GM12892 (cell line): Measurements from ENCODE around the gene FLT1. TPM values are rescaled to one million over a fixed set of nuclear protein-coding genes. Genes with fewer than 3 reads are reported as not detected.

Source experiments
- DNase-seq: peaks from one replicate; pipeline ENCODE4 v3.0.0; 2011; ENCODE audit not compliant: insufficient read length
- FAIRE-seq: peaks from 2 replicates; lab custom pipeline; 2011; peaks lifted over from hg19 to GRCh38; lab: Jason Lieb, UNC
- POLR2A ChIP-seq: IDR thresholded peaks from 2 replicates; pipeline ENCODE4 v1.6.1; 2011; ENCODE audit warnings: low read depth, low read length, control low read depth
- POLR2AphosphoS5 ChIP-seq: IDR thresholded peaks from 2 replicates; pipeline ENCODE4 v1.6.1; 2011; ENCODE audit warnings: low read depth, low read length, control low read depth
- TAF1 ChIP-seq: IDR thresholded peaks from 2 replicates; pipeline ENCODE4 v1.6.1; 2011; ENCODE audit warnings: low read depth, mild to moderate bottlenecking, control low read depth, low read length, borderline replicate concordance
- polyA plus RNA-seq: library from polyadenylated mRNA; unstranded; fragments of >200 nt; gene quantifications from one replicate; pipeline ENCODE4 v1.2.1, GENCODE V29; 2012; ENCODE audit warnings: missing spikeins, inconsistent platforms; ENCODE audit not compliant: missing spikeins

Gene FLT1, protein sequence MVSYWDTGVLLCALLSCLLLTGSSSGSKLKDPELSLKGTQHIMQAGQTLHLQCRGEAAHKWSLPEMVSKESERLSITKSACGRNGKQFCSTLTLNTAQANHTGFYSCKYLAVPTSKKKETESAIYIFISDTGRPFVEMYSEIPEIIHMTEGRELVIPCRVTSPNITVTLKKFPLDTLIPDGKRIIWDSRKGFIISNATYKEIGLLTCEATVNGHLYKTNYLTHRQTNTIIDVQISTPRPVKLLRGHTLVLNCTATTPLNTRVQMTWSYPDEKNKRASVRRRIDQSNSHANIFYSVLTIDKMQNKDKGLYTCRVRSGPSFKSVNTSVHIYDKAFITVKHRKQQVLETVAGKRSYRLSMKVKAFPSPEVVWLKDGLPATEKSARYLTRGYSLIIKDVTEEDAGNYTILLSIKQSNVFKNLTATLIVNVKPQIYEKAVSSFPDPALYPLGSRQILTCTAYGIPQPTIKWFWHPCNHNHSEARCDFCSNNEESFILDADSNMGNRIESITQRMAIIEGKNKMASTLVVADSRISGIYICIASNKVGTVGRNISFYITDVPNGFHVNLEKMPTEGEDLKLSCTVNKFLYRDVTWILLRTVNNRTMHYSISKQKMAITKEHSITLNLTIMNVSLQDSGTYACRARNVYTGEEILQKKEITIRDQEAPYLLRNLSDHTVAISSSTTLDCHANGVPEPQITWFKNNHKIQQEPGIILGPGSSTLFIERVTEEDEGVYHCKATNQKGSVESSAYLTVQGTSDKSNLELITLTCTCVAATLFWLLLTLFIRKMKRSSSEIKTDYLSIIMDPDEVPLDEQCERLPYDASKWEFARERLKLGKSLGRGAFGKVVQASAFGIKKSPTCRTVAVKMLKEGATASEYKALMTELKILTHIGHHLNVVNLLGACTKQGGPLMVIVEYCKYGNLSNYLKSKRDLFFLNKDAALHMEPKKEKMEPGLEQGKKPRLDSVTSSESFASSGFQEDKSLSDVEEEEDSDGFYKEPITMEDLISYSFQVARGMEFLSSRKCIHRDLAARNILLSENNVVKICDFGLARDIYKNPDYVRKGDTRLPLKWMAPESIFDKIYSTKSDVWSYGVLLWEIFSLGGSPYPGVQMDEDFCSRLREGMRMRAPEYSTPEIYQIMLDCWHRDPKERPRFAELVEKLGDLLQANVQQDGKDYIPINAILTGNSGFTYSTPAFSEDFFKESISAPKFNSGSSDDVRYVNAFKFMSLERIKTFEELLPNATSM (N-terminal part only)
- polyA plus RNA-seq, result 0.51 TPM

DNA sequence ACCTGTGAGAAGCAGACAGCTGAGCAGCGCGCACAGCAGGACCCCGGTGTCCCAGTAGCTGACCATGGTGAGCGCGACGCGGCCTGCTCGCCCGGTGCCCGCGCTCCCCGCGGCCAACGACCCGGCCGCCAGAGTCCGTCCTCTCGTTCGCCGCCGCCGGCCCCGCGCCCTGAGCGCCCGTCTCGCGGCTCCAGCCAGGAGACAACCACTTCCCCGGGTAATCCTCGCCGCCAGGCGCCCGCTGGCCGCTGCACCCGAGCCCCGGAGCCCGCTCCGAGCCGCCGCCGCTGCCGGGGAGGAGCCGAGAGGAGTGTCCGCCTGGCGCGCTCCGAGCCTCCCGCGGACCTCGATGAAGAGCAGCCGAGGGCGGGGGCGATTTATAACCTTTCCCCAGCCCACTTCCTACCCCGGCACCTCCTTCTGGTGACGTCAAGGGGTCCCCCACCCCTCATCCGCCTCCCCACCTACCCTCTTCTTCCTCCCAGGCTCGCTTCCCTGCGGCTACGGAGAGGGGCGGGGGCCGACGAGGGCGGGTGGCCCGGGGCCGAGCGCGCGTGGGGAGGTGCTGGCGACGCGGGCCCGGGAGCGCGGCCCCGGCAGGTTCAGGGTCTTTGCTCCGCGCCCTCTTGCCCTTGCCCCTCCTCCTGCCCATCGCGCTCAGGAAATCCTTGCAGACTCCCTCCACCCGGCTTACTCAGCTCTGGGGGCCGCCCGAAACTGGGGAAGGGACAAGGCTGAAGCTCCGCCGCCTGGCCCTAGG, at the start of gene FLT1:
Gene FLT1, minus strand, starts transcription at position 351 of the 760 bp plus-strand sequence. Its CDS starts 285 bp downstream, at position 66.
- no peak for TF ChIP-seq TAF1
- DNase-seq, result peak; percentile 20
- no peak for FAIRE-seq

DNA sequence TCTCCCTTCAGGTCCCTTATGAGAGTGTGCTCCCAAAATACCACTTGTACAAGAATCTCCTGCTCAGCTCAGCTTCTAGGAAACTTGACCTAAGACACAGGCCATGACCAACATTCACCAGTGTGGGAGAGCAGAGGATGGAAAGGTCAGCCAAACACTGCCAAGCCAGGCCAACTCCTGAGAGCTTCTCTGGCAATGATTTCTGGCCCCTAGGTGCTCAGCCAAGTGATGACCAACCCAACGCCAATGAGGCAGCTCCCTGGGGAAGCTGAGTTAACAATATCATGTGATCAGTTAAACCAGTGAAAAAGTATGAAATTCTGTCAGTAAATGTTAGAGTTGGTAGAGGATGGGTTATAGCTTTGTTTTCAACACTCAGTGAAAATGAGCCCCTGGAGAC, 49.1 kb upstream of the FLT1 start:
- TF ChIP-seq POLR2A (no peak), TAF1 (no peak), POLR2AphosphoS5 (no peak)
- FAIRE-seq, result no peak
- no peak for DNase-seq

DNA sequence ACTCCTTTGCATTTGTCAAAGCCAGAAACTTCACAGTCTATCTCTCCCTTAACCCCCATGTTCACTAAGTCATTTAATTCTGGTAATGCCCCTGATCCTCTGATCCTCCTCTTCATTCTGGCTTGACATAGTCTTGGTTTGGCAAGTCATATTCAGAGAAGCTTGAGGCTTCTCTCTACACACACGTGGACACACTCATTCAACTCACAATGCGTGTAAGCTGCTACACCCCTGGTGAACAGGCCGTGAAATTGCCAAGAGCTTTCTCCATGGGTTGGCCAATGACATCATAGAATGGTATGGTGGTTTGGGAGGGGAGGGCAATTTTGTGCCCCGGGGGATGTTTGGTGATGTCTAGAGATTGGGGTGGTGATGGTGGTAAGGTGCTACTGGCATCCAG, 47.9 kb upstream of the FLT1 start:
- DNase-seq, result no peak
- no peak for FAIRE-seq
- TF ChIP-seq POLR2A (no peak), POLR2AphosphoS5 (no peak), TAF1 (no peak)

DNA sequence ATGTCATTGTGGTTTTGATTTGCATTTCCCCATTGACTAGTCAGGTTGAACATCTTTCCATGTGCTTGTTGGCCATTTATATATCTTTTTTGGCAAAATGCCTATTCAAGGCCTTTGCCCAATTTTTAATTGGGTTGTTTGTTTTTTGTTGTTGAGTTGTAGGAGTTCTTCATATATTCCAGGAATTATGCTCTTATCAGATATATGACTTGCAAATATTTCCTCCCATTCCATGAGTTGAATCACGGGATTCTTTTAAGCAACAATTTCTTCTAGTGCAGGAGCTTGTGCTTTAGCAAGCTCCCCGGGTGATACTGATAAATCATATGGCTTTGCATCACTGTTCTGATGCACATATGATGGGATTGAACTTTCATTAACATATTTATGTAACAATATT, 47.0 kb upstream of the FLT1 start:
- TF ChIP-seq POLR2A, result no peak
- TF ChIP-seq TAF1, result no peak
- TF ChIP-seq POLR2AphosphoS5, result no peak
- FAIRE-seq (no peak), DNase-seq (no peak)

DNA sequence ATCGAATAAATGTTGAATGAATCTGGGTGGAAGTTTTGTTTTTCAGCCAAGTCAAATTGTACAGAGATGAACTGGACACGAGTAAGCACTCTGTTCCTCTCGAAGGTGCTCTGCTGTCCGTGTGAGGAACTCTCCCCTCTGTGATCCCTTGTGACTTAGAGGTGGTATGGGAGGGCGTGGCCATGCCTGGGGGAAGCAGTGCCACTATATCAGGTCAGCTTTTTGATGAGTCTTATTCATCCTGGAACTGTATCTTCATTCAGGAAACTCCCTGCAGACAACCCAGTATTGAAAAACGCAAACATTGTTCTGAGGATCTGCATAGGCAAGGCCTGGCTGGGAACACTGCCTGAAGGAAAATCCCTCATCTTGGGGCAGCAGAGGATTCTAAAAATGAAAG, 45.7 kb upstream of the FLT1 start:
- TF ChIP-seq POLR2AphosphoS5, result no peak
- TF ChIP-seq POLR2A, result no peak
- no peak for TF ChIP-seq TAF1
- FAIRE-seq, result peak; percentile 88
- DNase-seq, result no peak

DNA sequence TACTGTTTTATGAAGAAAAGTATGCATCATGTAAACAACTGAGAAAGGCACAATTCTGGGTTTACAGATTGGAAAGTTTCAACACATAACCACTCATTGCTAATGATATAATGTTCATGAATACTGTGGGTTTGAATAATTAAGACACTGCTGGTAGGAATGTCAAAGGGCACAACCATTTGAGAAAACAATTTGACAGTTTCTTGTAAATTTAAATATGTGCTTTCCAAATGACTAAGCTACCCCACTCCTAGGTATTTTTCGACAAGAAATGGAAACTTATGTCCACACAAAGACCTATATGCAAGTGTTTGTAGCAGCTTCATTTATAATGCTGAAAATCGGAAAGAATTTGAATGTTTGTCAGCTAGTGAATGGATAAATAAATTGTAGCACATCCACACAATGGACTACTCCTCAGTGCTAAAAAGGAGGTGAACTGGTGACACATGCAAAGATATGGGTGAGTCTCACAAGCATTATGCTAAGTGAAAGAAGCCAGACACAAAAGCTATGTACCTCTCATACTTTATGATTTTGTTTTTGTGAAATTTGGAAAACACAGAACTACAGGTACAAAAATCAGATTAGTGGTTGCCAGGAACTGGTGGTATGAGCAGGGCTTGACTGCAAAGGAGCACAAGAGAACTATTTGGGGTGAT, 44.8 kb upstream of the FLT1 start:
- no peak for FAIRE-seq
- TF ChIP-seq POLR2A (no peak), TAF1 (no peak), POLR2AphosphoS5 (no peak)
- DNase-seq, result no peak

DNA sequence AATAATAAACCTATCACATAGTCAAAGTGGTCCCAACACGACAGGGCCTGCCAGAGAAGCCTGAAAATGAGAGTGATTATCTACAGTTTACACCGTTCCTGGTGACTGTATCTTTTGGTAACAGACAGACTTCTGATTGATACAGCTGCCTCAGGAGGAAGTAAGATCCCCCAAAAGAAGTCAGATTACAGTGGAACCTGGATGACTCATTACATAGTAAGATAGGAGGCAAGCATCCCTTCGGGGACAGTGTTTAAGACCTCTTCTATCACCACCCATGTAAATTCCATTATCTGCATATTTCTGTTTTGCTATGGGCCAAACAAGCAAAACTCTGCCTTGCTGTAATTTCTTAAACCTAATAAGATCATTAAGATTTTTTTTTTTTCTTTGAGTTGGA, 44.0 kb upstream of the FLT1 start:
- TF ChIP-seq TAF1, result no peak
- TF ChIP-seq POLR2AphosphoS5, result no peak
- TF ChIP-seq POLR2A, result no peak
- no peak for DNase-seq
- FAIRE-seq, result no peak

DNA sequence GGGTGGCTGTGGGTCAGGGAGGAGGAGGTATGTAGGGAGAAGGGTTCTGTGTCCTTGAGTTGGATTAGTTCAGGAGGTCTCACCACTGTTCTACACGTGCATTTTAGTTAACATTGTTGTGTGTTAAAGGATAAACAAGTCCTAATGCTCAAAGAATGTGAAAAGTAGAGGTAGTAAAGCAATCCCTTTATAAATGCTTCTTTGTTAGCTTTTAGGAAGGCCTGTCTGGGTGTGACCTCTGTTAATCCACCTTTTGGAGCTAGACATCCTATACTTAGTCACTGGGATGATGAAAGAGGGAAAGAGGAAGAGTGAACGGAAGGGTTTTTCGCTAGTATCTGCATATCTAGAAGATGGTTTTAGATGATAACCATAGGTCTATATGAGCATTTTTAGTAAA, 42.2 kb upstream of the FLT1 start:
- DNase-seq (no peak), FAIRE-seq (no peak)
- TF ChIP-seq POLR2AphosphoS5 (no peak), POLR2A (no peak), TAF1 (no peak)

DNA sequence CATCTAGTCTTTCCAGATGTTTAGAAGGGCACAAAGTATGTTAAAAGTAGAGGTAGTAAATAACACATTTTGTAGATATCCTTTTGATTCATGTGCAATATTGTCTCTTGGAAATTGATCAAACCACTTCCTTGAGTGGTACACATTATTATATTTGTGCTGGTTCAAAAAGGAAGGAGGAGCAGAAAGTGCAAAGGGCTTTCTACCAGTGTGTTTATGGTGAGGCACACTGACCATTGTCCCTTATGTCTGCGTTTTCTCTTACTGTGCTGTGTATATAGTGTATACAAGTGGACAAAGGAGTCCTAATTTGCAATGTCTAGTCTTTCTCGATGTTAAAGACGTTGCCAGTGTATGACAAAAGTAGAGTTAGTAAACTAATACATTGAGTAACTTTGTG, 41.4 kb upstream of the FLT1 start:
- FAIRE-seq (no peak), DNase-seq (no peak)
- no peak for TF ChIP-seq POLR2AphosphoS5
- TF ChIP-seq TAF1, result no peak
- no peak for TF ChIP-seq POLR2A

DNA sequence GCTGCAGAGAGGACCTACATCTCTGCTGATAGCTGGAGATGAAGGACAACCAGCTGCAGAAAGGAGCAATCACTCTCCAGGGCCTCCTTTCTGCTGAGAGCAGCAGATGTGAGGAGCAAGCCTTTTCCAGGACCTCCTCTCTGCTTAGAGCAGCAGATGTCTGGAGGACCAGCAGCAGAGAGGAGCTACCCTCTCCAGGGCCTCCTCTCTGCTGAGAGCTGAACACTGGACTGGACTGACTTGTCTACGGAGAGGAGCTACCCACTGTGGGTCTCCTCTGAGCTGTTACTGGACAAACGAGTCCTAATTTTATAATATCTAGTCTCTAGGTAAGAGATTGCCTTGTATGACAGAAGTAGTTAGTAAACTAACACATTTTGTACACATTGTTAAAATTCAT, 40.8 kb upstream of the FLT1 start:
- TF ChIP-seq POLR2AphosphoS5 (no peak), POLR2A (no peak), TAF1 (no peak)
- DNase-seq (no peak), FAIRE-seq (no peak)
